DND-41 (cell line): ENCODE data around the gene AK1.
A peak's percentile ranks its signal among the peaks of the same experiment; 100 is the strongest.

Source experiments
- ATAC-seq: fragments of 200-7000 bp; cut with Tn5 transposase; 3 replicates; pipeline ENCODE4 v1.9.1; 2021; ENCODE audit warnings: low read depth; ENCODE audit not compliant: insufficient read depth
- DNase-seq: peaks from one replicate; pipeline ENCODE4 v3.0.0-alpha.2; 2020
- H2AFZ ChIP-seq: 2 replicates; pipeline ENCODE4 v1.6.0; 2012; ENCODE audit warnings: low read depth, low read length
- H3K27ac ChIP-seq: 2 replicates; pipeline ENCODE4 v1.5.1; 2012; ENCODE audit warnings: low read length, inconsistent platforms
- H3K27me3 ChIP-seq: fragments of 200-600 bp; sonication (generic); 2 replicates; pipeline ENCODE4 v1.6.0; 2012; ENCODE audit warnings: low read length, mild to moderate bottlenecking, inconsistent platforms; ENCODE audit not compliant: insufficient read depth, poor library complexity
- H3K36me3 ChIP-seq: 2 replicates; pipeline ENCODE4 v1.5.1; 2012; ENCODE audit warnings: low read length, inconsistent platforms; ENCODE audit not compliant: insufficient read depth
- H3K4me1 ChIP-seq: 2 replicates; pipeline ENCODE4 v1.5.1; 2012; ENCODE audit warnings: mild to moderate bottlenecking, low read length; ENCODE audit not compliant: insufficient read depth
- H3K4me2 ChIP-seq: 2 replicates; pipeline ENCODE4 v1.6.0; 2012; ENCODE audit warnings: mild to moderate bottlenecking, moderate library complexity, low read length, inconsistent platforms; ENCODE audit not compliant: insufficient read depth
- H3K4me3 ChIP-seq, 2 experiments: fragments of 200-600 bp in 1 of 2; shearing (Covaris generic) in 1 of 2; 2 replicates each; pipeline ENCODE4 v1.5.1; 2012 to 2016; ENCODE audit warnings: inconsistent platforms in 2 of 2, low read length in 2 of 2, mild to moderate bottlenecking in 2 of 2, low read depth in 1 of 2, moderate library complexity in 1 of 2
- H3K79me2 ChIP-seq: 2 replicates; pipeline ENCODE4 v1.6.0; 2012; ENCODE audit warnings: low read length, inconsistent platforms; ENCODE audit not compliant: insufficient read depth
- H3K9ac ChIP-seq: 2 replicates; pipeline ENCODE4 v1.6.0; 2012; ENCODE audit warnings: low read depth, mild to moderate bottlenecking, inconsistent platforms, low read length, moderate library complexity
- H3K9me3 ChIP-seq: 2 replicates; pipeline ENCODE4 v1.5.1; 2012; ENCODE audit warnings: low read length, moderate library complexity, mild to moderate bottlenecking, inconsistent platforms; ENCODE audit not compliant: insufficient read depth, severe bottlenecking
- H4K20me1 ChIP-seq: 2 replicates; pipeline ENCODE4 v1.6.0; 2012; ENCODE audit warnings: low read length; ENCODE audit not compliant: insufficient read depth
- EZH2 ChIP-seq: IDR thresholded peaks from 3 replicates; pipeline ENCODE4 v1.6.1; 2012; ENCODE audit warnings: borderline replicate concordance, low read depth, mild to moderate bottlenecking, moderate library complexity, low read length, inconsistent platforms; ENCODE audit not compliant: severe bottlenecking
- TF ChIP-seq, protein P1 (sequence below): IDR thresholded peaks from 2 replicates; pipeline ENCODE4 v1.5.1; 2012; ENCODE audit warnings: borderline replicate concordance, low read length, moderate library complexity, mild to moderate bottlenecking; ENCODE audit not compliant: poor library complexity, severe bottlenecking; ENCODE audit errors: extremely low read depth

AK1 gene

DNA sequence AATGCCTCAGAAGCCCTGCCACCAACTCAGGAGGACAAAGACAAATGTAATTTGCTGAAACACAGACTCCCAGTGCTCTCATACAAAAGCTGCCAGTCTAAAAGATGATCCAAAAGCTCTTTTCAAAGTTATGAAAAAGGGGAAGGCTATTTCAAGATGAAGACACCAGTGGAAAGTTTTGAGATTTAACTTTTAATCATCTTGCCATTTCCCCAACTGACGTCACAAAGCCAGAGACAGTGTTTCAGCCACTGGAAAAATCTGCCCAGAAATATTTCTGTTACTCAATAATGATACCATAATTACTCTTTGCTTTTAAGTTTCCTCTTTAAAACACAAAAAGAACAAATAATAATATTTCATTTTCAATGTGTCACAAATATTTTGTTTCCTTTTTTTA lies 43.9 kb downstream of the AK1 start:
- H4K20me1 ChIP-seq = no peaks in the 10 kb centered on the region
- DNase-seq = no peak
- H3K4me1 ChIP-seq = no peaks in the 10 kb centered on the region
- no peak overlapping the region for H3K4me2 ChIP-seq
- no peak overlapping the region for H3K27ac ChIP-seq
- ATAC-seq = no peak
- H3K4me3 ChIP-seq = no peak overlapping the region
- no peaks in the 10 kb centered on the region for H3K9me3 ChIP-seq
- no peaks in the 10 kb centered on the region for H3K79me2 ChIP-seq
- no peak overlapping the region for H3K9ac ChIP-seq
- H3K36me3 ChIP-seq = no peaks in the 10 kb centered on the region
- no peak for TF ChIP-seq EZH2
- TF ChIP-seq, protein P1, sequence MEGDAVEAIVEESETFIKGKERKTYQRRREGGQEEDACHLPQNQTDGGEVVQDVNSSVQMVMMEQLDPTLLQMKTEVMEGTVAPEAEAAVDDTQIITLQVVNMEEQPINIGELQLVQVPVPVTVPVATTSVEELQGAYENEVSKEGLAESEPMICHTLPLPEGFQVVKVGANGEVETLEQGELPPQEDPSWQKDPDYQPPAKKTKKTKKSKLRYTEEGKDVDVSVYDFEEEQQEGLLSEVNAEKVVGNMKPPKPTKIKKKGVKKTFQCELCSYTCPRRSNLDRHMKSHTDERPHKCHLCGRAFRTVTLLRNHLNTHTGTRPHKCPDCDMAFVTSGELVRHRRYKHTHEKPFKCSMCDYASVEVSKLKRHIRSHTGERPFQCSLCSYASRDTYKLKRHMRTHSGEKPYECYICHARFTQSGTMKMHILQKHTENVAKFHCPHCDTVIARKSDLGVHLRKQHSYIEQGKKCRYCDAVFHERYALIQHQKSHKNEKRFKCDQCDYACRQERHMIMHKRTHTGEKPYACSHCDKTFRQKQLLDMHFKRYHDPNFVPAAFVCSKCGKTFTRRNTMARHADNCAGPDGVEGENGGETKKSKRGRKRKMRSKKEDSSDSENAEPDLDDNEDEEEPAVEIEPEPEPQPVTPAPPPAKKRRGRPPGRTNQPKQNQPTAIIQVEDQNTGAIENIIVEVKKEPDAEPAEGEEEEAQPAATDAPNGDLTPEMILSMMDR = no peak
- no peaks in the 10 kb centered on the region for H3K27me3 ChIP-seq
- H2AFZ ChIP-seq = no peak overlapping the region

DNA sequence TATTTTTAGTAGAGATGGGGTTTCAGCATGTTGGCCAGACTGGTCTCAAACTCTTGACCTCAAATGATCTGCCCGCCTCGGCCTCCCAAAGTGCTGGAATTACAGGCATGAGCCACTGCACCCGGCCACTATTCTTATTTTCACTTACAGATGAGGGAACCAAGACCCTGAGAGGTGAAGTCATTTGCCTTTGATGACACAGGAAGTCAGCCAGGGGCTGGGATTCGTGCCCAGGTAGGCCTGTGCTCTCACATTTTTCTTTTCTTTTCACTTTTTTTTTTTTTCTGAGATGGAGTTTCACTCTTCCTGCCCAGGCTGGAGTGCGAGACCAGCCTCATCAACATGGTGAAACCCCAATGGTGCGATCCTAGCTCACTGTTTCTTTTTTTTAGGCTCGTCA lies 45.2 kb downstream of the AK1 start:
- TF ChIP-seq EZH2 = no peak
- TF ChIP-seq, protein P1 = no peak
- ATAC-seq (peak; percentile 29; the same call in 1 of the 3 replicates), DNase-seq (no peak)
- no peak overlapping the region for H3K27ac ChIP-seq
- H3K36me3 ChIP-seq = no peaks in the 10 kb centered on the region
- no peaks in the 10 kb centered on the region for H3K4me1 ChIP-seq
- no peaks in the 10 kb centered on the region for H3K27me3 ChIP-seq
- H2AFZ ChIP-seq = no peak overlapping the region
- H3K9me3 ChIP-seq = no peaks in the 10 kb centered on the region
- H3K9ac ChIP-seq = no peak overlapping the region
- H3K79me2 ChIP-seq = no peaks in the 10 kb centered on the region
- H3K4me3 ChIP-seq = no peak overlapping the region
- H4K20me1 ChIP-seq = no peaks in the 10 kb centered on the region
- no peak overlapping the region for H3K4me2 ChIP-seq

DNA sequence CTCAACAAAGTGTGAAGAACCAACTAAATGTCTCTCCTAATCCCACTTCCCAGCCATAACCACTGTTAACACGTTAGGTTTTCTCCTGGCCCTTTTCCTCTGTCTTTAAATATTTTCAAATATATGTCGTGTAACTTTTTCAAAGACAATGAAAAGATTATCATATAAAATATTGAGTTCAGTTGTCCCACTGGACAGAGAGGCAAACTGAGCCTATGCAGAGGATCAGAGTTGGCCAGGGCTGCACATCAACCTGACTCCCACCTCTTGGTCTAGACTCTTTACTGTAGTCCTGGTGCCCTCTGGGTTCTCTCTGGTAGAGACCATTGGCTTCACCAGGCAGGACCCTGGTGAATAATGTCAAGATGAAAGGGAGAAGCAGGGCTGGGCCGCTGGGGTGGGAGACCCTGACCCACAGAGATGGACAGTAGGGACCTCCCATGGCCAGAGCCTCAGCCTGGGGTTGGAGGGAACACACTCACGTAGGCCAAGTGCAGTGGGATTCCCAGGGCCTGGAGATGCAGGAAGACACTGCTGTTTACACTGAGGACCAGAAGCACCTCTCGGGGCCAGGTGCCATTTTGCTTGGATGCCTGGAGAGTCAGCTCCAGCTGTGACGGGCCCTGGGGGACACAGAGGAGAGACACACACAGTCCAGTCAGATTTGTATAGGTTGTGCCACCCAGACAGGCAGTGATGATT lies 48.1 kb downstream of the AK1 start:
- no peak for DNase-seq

DNA sequence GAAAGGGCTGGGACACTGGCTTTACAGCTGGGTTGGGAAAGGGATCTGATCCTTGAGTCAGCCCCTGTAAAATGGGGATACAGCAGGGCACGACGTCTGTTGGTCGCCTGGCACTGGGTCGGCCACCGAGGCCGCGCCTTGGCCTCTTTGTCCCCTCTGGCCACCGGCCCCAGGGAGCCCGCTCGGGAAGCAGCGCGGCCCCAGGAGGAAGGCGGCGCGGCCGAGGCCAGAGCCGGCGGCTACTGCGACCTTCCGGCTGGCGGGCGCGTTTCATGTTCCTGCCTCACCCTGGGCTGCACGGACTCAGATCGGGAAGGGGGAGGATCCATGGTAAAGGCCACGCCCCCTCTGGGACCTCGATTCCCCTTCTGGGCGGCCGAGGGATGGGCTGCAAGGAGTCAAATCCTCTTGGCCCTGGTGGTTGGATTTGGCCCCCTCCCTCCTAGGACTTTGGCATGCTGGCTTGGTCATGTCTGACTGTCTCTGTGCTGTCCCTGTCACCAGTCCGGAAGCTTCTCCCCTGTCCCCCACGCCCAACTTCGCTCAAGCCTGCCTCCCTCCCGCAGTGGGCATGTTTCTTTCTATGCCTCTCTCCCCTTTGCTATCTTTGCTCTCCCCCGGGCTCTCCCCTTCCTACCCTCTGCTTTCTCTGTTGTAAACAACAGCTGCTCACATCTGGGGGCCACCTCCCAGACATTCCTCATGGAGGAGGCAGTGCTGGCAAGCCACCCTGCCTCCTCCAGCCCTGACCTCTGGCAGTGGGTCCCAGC lies 49.0 kb downstream of the AK1 start:
- Histone ChIP-seq H3K4me3 (no peak overlapping the region), H3K9ac (no peak overlapping the region), H3K79me2 (no peaks in the 10 kb centered on the region), H2AFZ (no peak overlapping the region), H3K9me3 (no peaks in the 10 kb centered on the region), H3K27me3 (no peaks in the 10 kb centered on the region), H3K4me1 (no peaks in the 10 kb centered on the region), H3K36me3 (no peaks in the 10 kb centered on the region), H3K27ac (no peak overlapping the region), H4K20me1 (no peaks in the 10 kb centered on the region), H3K4me2 (no peak overlapping the region)
- TF ChIP-seq, protein P1 = no peak
- TF ChIP-seq EZH2 = no peak
- DNase-seq (no peak), ATAC-seq (no peak)

More for the DNA sequence above, 48.1 kb downstream of the AK1 start:
- no peaks in the 10 kb centered on the region for H4K20me1 ChIP-seq
- ATAC-seq = no peak
- no peaks in the 10 kb centered on the region for H3K27me3 ChIP-seq
- no peak for TF ChIP-seq EZH2
- H3K4me1 ChIP-seq = no peaks in the 10 kb centered on the region
- H3K4me3 ChIP-seq = no peak overlapping the region
- H3K9ac ChIP-seq = no peak overlapping the region
- H3K79me2 ChIP-seq = no peaks in the 10 kb centered on the region
- H3K4me2 ChIP-seq = no peak overlapping the region
- H3K9me3 ChIP-seq = no peaks in the 10 kb centered on the region
- no peaks in the 10 kb centered on the region for H3K36me3 ChIP-seq
- H3K27ac ChIP-seq = no peak overlapping the region
- no peak overlapping the region for H2AFZ ChIP-seq
